Neural progenitor cell (in vitro differentiated cells): ENCODE data around the gene ORC5.

Experiments used
- EZH2 ChIP-seq: fragments of 200-600 bp; sonication (generic); IDR thresholded peaks from 2 replicates; pipeline ENCODE4 v1.6.1; 2017; ENCODE audit warnings: antibody characterized with exemption, mild to moderate bottlenecking, moderate library complexity
- EZH2phosphoT487 ChIP-seq: fragments of 200-600 bp; sonication (generic); IDR thresholded peaks from 2 replicates; pipeline ENCODE4 v1.6.1; 2017; ENCODE audit warnings: antibody characterized with exemption
- TF ChIP-seq, protein P1 (sequence below): fragments of 200-600 bp; sonication (generic); IDR thresholded peaks from 2 replicates; pipeline ENCODE4 v1.5.1; 2017; ENCODE audit warnings: antibody characterized with exemption, mild to moderate bottlenecking

- TF ChIP-seq, protein P1, sequence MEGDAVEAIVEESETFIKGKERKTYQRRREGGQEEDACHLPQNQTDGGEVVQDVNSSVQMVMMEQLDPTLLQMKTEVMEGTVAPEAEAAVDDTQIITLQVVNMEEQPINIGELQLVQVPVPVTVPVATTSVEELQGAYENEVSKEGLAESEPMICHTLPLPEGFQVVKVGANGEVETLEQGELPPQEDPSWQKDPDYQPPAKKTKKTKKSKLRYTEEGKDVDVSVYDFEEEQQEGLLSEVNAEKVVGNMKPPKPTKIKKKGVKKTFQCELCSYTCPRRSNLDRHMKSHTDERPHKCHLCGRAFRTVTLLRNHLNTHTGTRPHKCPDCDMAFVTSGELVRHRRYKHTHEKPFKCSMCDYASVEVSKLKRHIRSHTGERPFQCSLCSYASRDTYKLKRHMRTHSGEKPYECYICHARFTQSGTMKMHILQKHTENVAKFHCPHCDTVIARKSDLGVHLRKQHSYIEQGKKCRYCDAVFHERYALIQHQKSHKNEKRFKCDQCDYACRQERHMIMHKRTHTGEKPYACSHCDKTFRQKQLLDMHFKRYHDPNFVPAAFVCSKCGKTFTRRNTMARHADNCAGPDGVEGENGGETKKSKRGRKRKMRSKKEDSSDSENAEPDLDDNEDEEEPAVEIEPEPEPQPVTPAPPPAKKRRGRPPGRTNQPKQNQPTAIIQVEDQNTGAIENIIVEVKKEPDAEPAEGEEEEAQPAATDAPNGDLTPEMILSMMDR = no peak
- TF ChIP-seq EZH2 (no peak), EZH2phosphoT487 (no peak)
Measured at GRCh38 chr7:104230606-104231005, 22.8 kb upstream of the ORC5 start.
